Liver (tissue), 9 donors: ENCODE data around the gene TXNRD2. TPM values are rescaled to one million over a fixed set of nuclear protein-coding genes. Genes with fewer than 3 reads are reported as not detected.

Source experiments
- DNase-seq: peaks from one replicate; pipeline ENCODE4 v3.0.0-alpha.2; 2017; ENCODE audit warnings: low spot score
- H3K27ac ChIP-seq, 2 donors: one replicate each; pipeline ENCODE4 v1.7.0; 2013; ENCODE audit warnings: inconsistent platforms in 2 of 2, low read length in 2 of 2, control low read depth in 1 of 2, low read depth in 1 of 2, mild to moderate bottlenecking in 1 of 2
- H3K27me3 ChIP-seq, 4 donors: one replicate each; pipeline versions ENCODE4 v1.6.1 to v1.7.0; 2013; ENCODE audit warnings: low read length in 3 of 4, inconsistent platforms in 1 of 4, mild to moderate bottlenecking in 1 of 4, moderate library complexity in 1 of 4; ENCODE audit not compliant: control insufficient read depth in 4 of 4, insufficient read depth in 4 of 4
- H3K36me3 ChIP-seq, 4 donors: one replicate each; pipeline versions ENCODE4 v1.6.1 to v1.7.0; 2013; ENCODE audit warnings: low read length in 3 of 4, mild to moderate bottlenecking in 3 of 4, low read depth in 1 of 4, moderate library complexity in 1 of 4; ENCODE audit not compliant: control insufficient read depth in 4 of 4, insufficient read depth in 3 of 4
- H3K4me1 ChIP-seq, 4 donors: one replicate each; pipeline versions ENCODE4 v1.6.1 to v1.7.0; 2013; ENCODE audit warnings: low read length in 3 of 4, mild to moderate bottlenecking in 3 of 4, moderate library complexity in 1 of 4; ENCODE audit not compliant: control insufficient read depth in 4 of 4, insufficient read depth in 4 of 4
- H3K4me3 ChIP-seq, 3 donors: one replicate each; pipeline versions ENCODE4 v1.6.1 to v1.7.0; 2013; ENCODE audit warnings: low read length in 3 of 3, control low read depth in 1 of 3, low read depth in 1 of 3, mild to moderate bottlenecking in 1 of 3
- H3K9ac ChIP-seq, 2 donors: one replicate each; pipeline ENCODE4 v1.7.0; 2013; ENCODE audit warnings: low read length in 2 of 2, mild to moderate bottlenecking in 2 of 2, moderate library complexity in 2 of 2, control low read depth in 1 of 2, low read depth in 1 of 2
- H3K9me3 ChIP-seq, 4 donors: one replicate each; pipeline versions ENCODE4 v1.6.1 to v1.7.0; 2013; ENCODE audit warnings: low read length in 3 of 4; ENCODE audit not compliant: control insufficient read depth in 4 of 4
- EGR1 ChIP-seq, 2 donors: IDR thresholded peaks; 2 replicates each; pipeline ENCODE4 v1.6.1; 2016 to 2018; ENCODE audit warnings: antibody characterized with exemption in 2 of 2, low read depth in 2 of 2
- FOXA2 ChIP-seq: IDR thresholded peaks from 2 replicates; pipeline ENCODE4 v1.6.1; 2016; ENCODE audit warnings: antibody characterized with exemption
- GABPA ChIP-seq, 2 donors: IDR thresholded peaks in 1 of 2; conservative IDR thresholded peaks in 1 of 2; 2 replicates each; pipeline ENCODE4 v1.6.1; 2016; ENCODE audit warnings: antibody characterized with exemption in 2 of 2, mild to moderate bottlenecking in 1 of 2, moderate library complexity in 1 of 2
- HNF4A ChIP-seq, 2 donors: conservative IDR thresholded peaks; 2 replicates each; pipeline ENCODE4 v1.6.1; 2016; ENCODE audit warnings: antibody characterized with exemption in 2 of 2, mild to moderate bottlenecking in 2 of 2
- HNF4G ChIP-seq: IDR thresholded peaks from 2 replicates; pipeline ENCODE4 v1.6.1; 2016; ENCODE audit warnings: antibody characterized with exemption
- JUND ChIP-seq, 2 donors: IDR thresholded peaks; 2 replicates each; pipeline ENCODE4 v1.6.1; 2016; ENCODE audit warnings: antibody characterized with exemption in 2 of 2
- NR2F2 ChIP-seq: IDR thresholded peaks from 2 replicates; pipeline ENCODE4 v1.6.1; 2016; ENCODE audit warnings: antibody characterized with exemption
- RAD21 ChIP-seq, 2 donors: IDR thresholded peaks; 2 replicates each; pipeline ENCODE4 v1.6.1; 2016; ENCODE audit warnings: antibody characterized with exemption in 2 of 2, mild to moderate bottlenecking in 2 of 2
- RXRA ChIP-seq, 2 donors: IDR thresholded peaks; 2 replicates each; pipeline ENCODE4 v1.6.1; 2017 to 2018; ENCODE audit warnings: antibody characterized with exemption in 2 of 2, mild to moderate bottlenecking in 1 of 2
- SP1 ChIP-seq: IDR thresholded peaks from 2 replicates; pipeline ENCODE4 v1.6.1; 2018; ENCODE audit warnings: antibody characterized with exemption, mild to moderate bottlenecking
- TAF1 ChIP-seq: conservative IDR thresholded peaks from 2 replicates; pipeline ENCODE4 v1.6.1; 2016; ENCODE audit warnings: antibody characterized with exemption, mild to moderate bottlenecking
- YY1 ChIP-seq: IDR thresholded peaks from 2 replicates; pipeline ENCODE4 v1.6.1; 2016; ENCODE audit warnings: antibody characterized with exemption, mild to moderate bottlenecking
- WGBS: extraction: QIAGEN DNeasy Blood & Tissue Kit; methylation state at CpG from one replicate; pipeline ENCODE4 v1.1.7; 2013; 5-methylcytosine and 5-hydroxymethylcytosine counted together
- polyA plus RNA-seq, 2 donors: library from polyadenylated mRNA; stranded (reverse) in 1 of 2; unstranded in 1 of 2; fragments of 200-250 nt in 1 of 2; fragments of >200 nt in 1 of 2; fragmentation: Nextera tagmentation in 1 of 2; extraction: Ambion mirVana in 1 of 2; gene quantifications; one replicate each; pipeline versions ENCODE4 v1.2.1 to v1.2.3, GENCODE V29; 2013 to 2015
- total RNA-seq, 2 donors: library from RNA; depleted of rRNA; stranded (reverse); fragments of >200 nt; gene quantifications; one replicate each; pipeline ENCODE4 v1.2.3, GENCODE V29; 2014
- TF ChIP-seq, protein P1 (sequence below): IDR thresholded peaks from 2 replicates; pipeline ENCODE4 v1.6.1; 2016; ENCODE audit warnings: antibody characterized with exemption
- TF ChIP-seq, protein P2 (sequence below): IDR thresholded peaks from 2 replicates; pipeline ENCODE4 v1.6.1; 2016; ENCODE audit warnings: antibody characterized with exemption, mild to moderate bottlenecking
- TF ChIP-seq, protein P3 (sequence below): IDR thresholded peaks from 2 replicates; pipeline ENCODE4 v1.6.1; 2016; ENCODE audit warnings: antibody characterized with exemption
- TF ChIP-seq, protein P4 (sequence below): IDR thresholded peaks from 2 replicates; pipeline ENCODE4 v1.6.1; 2016; ENCODE audit warnings: antibody characterized with exemption
- donor health status: healthy.
- donor health status: healthy.
- donor health status: healthy.
- donor health status: healthy.
- donor health status: healthy.

The TXNRD2 gene
- total and polyA plus RNA-seq, 4 donors, result 22.2 to 41.3 (median 33.6) TPM

DNA sequence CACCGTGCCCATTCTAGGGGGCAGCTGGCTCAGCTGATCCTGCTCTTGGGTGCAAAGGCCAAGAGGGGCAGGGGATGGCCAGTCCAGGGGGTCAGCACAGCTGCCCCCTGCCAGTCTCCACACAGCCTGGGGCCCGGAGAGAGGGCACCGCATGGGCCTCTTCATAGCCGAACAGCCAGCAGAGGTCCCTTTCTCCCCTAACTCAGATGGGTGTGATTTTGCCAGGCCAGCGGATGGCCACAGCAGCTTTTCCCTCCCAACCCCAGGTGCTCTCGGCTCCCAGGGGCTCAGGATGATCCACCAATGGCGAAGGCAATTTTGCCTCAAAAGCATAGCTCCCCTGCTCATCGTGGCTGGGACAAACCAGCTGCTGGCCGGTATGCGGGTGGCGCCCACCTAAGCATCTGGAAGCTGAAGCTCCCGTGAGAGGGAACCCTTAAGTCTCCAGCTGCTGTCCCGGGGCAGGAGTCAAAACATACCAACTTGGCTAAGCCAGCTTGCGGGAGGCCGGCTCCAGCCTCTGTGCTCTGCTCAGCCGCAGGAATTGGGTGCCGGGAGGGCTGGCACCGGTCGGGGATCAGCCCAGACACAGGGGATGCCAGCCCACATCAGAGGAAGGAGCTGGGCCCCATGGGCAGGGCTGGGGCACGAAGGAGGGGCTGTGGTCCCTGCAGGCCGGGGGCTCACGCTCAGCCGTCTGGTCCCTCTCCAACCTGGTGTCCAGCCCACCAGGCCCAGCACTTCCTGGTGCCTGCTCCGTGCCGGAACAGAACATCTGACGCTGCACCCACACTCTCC, 56.5 kb downstream of the TXNRD2 start:
- Histone ChIP-seq H3K27me3 (no peaks in the 10 kb centered on the region), H3K9me3 (no peaks in the 10 kb centered on the region), H3K9ac (no peak overlapping the region), H3K4me3 (no peak overlapping the region), H3K27ac (no peak overlapping the region), H3K4me1 (no peaks in the 10 kb centered on the region), H3K36me3 (peaks cover 0 to 12% (median 2%) of the 10 kb centered on the region in 4 donors)
- 93% methylated on average over 26 of the region's 26 CpGs for WGBS
- no peak for DNase-seq
- TF ChIP-seq, protein P1, sequence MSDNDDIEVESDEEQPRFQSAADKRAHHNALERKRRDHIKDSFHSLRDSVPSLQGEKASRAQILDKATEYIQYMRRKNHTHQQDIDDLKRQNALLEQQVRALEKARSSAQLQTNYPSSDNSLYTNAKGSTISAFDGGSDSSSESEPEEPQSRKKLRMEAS, result no peak
- TF ChIP-seq, protein P2, sequence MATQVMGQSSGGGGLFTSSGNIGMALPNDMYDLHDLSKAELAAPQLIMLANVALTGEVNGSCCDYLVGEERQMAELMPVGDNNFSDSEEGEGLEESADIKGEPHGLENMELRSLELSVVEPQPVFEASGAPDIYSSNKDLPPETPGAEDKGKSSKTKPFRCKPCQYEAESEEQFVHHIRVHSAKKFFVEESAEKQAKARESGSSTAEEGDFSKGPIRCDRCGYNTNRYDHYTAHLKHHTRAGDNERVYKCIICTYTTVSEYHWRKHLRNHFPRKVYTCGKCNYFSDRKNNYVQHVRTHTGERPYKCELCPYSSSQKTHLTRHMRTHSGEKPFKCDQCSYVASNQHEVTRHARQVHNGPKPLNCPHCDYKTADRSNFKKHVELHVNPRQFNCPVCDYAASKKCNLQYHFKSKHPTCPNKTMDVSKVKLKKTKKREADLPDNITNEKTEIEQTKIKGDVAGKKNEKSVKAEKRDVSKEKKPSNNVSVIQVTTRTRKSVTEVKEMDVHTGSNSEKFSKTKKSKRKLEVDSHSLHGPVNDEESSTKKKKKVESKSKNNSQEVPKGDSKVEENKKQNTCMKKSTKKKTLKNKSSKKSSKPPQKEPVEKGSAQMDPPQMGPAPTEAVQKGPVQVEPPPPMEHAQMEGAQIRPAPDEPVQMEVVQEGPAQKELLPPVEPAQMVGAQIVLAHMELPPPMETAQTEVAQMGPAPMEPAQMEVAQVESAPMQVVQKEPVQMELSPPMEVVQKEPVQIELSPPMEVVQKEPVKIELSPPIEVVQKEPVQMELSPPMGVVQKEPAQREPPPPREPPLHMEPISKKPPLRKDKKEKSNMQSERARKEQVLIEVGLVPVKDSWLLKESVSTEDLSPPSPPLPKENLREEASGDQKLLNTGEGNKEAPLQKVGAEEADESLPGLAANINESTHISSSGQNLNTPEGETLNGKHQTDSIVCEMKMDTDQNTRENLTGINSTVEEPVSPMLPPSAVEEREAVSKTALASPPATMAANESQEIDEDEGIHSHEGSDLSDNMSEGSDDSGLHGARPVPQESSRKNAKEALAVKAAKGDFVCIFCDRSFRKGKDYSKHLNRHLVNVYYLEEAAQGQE, result no peak
- TF ChIP-seq HNF4A (conservative IDR thresholded peaks at IDR 0.05), result no peak
- TF ChIP-seq SP1, result no peak
- TF ChIP-seq, protein P3, sequence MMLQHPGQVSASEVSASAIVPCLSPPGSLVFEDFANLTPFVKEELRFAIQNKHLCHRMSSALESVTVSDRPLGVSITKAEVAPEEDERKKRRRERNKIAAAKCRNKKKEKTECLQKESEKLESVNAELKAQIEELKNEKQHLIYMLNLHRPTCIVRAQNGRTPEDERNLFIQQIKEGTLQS, result no peak
- TF ChIP-seq, protein P4, sequence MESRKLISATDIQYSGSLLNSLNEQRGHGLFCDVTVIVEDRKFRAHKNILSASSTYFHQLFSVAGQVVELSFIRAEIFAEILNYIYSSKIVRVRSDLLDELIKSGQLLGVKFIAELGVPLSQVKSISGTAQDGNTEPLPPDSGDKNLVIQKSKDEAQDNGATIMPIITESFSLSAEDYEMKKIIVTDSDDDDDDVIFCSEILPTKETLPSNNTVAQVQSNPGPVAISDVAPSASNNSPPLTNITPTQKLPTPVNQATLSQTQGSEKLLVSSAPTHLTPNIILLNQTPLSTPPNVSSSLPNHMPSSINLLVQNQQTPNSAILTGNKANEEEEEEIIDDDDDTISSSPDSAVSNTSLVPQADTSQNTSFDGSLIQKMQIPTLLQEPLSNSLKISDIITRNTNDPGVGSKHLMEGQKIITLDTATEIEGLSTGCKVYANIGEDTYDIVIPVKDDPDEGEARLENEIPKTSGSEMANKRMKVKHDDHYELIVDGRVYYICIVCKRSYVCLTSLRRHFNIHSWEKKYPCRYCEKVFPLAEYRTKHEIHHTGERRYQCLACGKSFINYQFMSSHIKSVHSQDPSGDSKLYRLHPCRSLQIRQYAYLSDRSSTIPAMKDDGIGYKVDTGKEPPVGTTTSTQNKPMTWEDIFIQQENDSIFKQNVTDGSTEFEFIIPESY, result no peak
- TF ChIP-seq EGR1 (IDR thresholded peaks at IDR 0.05; ENCODE audit: low read depth in 2 of 2), result no peak
- no peak for TF ChIP-seq RAD21 (IDR thresholded peaks at IDR 0.05)
- TF ChIP-seq RXRA (IDR thresholded peaks at IDR 0.05), result no peak
- TF ChIP-seq YY1, result no peak
- no peak for TF ChIP-seq HNF4G
- no peak for TF ChIP-seq JUND (IDR thresholded peaks at IDR 0.05)
- TF ChIP-seq FOXA2, result no peak
- TF ChIP-seq TAF1, result no peak

DNA sequence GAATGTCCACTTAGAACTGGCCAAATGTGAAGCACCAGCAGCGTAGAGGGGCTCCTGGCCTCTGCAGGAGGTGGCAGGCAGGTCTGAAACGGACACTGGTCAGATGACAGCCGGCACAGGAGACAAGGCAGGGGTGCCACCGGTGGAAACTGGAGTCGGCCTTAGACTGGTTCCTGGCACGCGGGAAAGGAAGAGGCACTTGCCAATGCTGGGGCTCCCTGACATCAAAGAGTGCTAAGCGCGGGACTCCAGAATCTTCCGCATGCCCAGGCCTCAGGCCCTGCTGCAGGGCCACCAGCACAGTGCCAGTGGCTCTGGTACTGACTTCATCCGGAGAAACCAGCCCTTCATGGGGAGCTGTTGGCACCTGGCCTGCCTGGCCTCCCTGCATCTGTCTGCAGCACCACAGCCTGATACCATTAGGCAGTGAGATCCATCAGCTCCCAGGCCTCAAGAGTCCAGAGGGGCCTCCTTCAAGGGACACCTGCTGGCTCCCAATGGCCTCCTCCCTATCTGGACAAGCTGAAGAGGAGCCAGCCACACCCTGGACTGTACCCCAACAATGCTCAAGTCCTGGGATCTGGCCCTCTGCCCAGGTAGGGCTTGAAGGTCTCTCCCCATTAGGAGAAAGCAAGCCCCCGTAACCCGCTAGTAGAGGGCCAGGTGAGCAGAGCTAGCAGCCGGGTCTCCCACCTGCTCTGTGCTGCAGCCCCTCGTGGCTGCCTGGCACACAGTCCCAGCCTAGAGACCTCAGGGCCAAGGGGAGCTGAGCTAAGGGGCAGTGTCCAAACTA, 57.3 kb downstream of the TXNRD2 start:
- H3K4me3 ChIP-seq, result no peak overlapping the region
- no peaks in the 10 kb centered on the region for H3K27me3 ChIP-seq
- TF ChIP-seq, protein P4, result no peak
- no peak for TF ChIP-seq NR2F2
- no peak for TF ChIP-seq FOXA2
- no peak for TF ChIP-seq EGR1 (IDR thresholded peaks at IDR 0.05; ENCODE audit: low read depth in 2 of 2)
- TF ChIP-seq TAF1, result no peak
- TF ChIP-seq GABPA (IDR thresholded peaks at IDR 0.05 in 1 of 2, conservative IDR thresholded peaks at IDR 0.05 in 1 of 2), result no peak
- TF ChIP-seq HNF4G, result no peak
- no peak for TF ChIP-seq SP1
- TF ChIP-seq RXRA (IDR thresholded peaks at IDR 0.05), result no peak
- no peak for TF ChIP-seq RAD21 (IDR thresholded peaks at IDR 0.05)
- no peak for TF ChIP-seq JUND (IDR thresholded peaks at IDR 0.05)
- TF ChIP-seq, protein P2, result no peak
- DNase-seq, result no peak
- H3K27ac ChIP-seq, result no peak overlapping the region
- no peak overlapping the region for H3K9ac ChIP-seq
- no peaks in the 10 kb centered on the region for H3K4me1 ChIP-seq
- WGBS, result 95% methylated on average over 15 of the region's 15 CpGs
- H3K36me3 ChIP-seq, result peaks cover 0 to 12% (median 2%) of the 10 kb centered on the region in 4 donors
- H3K9me3 ChIP-seq, result no peaks in the 10 kb centered on the region
